BJ (cell line): ENCODE results near the gene ARHGEF11. TPM values are rescaled to one million over a fixed set of nuclear protein-coding genes. Genes with fewer than 3 reads are reported as not detected.

Source experiments
- CTCF ChIA-PET: fragments of 350-600 bp; formaldehyde crosslinking; extraction: SDS; loops from one replicate; lab custom pipeline; 2021; ENCODE audit warnings: antibody characterized with exemption, inconsistent platforms; lab: Yijun Ruan, JAX
- POLR2A ChIA-PET: fragments of 300-600 bp; sonication (Branson Sonifier 250); formaldehyde crosslinking; extraction: SDS; loops from one replicate; lab custom pipeline; 2021; ENCODE audit warnings: antibody characterized with exemption; lab: Charles Lee
- DNase-seq: peaks from one replicate; pipeline ENCODE4 v3.0.0-alpha.2; 2011; ENCODE audit warnings: low read depth
- H3K27me3 ChIP-seq: 2 replicates; pipeline ENCODE4 v1.6.0; 2011; ENCODE audit warnings: low read length; ENCODE audit not compliant: control insufficient read depth, insufficient read depth
- H3K36me3 ChIP-seq: 2 replicates; pipeline ENCODE4 v1.5.1; 2011; ENCODE audit warnings: low read length; ENCODE audit not compliant: control insufficient read depth, insufficient read depth
- H3K4me3 ChIP-seq: 2 replicates; pipeline ENCODE4 v1.5.1; 2011; ENCODE audit warnings: low read depth, mild to moderate bottlenecking, control low read depth, low read length
- CTCF ChIP-seq: IDR thresholded peaks from 2 replicates; pipeline ENCODE4 v1.5.1; 2011; ENCODE audit warnings: low read depth, mild to moderate bottlenecking, control low read depth, inconsistent platforms, low read length, moderate library complexity; ENCODE audit not compliant: insufficient read depth
- polyA plus RNA-seq: library from polyadenylated mRNA; depleted of rRNA; stranded (reverse); fragments of >200 nt; gene quantifications from 2 replicates; pipeline ENCODE4 v1.2.3, GENCODE V29; 2011

The ARHGEF11 gene
- polyA plus RNA-seq, 1 experiment: 19.5 TPM

GRCh38 chr1:156901966-156902915 is 143.3 kb downstream of the ARHGEF11 start:
- H3K4me3 ChIP-seq: no peak overlapping the region
- ChIA-PET CTCF (interaction anchor here (0.6 to 7.4 kb wide), 9 partner anchors 9 to 276 kb away, joined by 3 to 64 read pairs (median 3); partner anchors contain the start of gene LRRC71), POLR2A (interaction anchor here (1.0 kb wide), 1 partner anchor 194 kb away, joined by 4 read pairs; no protein-coding TSS in a partner anchor)
- no peak for TF ChIP-seq CTCF
- H3K36me3 ChIP-seq: peaks cover 21% of the 10 kb centered on the region
- DNase-seq: no peak
- no peaks in the 10 kb centered on the region for H3K27me3 ChIP-seq

- no peaks in the 10 kb centered on the region for H3K27me3 ChIP-seq
- CTCF ChIA-PET: interaction anchor here (0.6 to 7.4 kb wide), 7 partner anchors 10 to 276 kb away, joined by 3 to 64 read pairs (median 5); partner anchors contain the start of gene LRRC71
- no peak for DNase-seq
- H3K36me3 ChIP-seq: peaks cover 15% of the 10 kb centered on the region
- H3K4me3 ChIP-seq: no peak overlapping the region
- TF ChIP-seq CTCF: no peak
- POLR2A ChIA-PET: no interaction called here
These were observed 144.0 kb downstream of the ARHGEF11 start for GRCh38 chr1:156901590-156901900.

GRCh38 chr1:156900896-156901589 is 144.5 kb downstream of the ARHGEF11 start:
- Histone ChIP-seq H3K4me3 (no peak overlapping the region), H3K27me3 (no peaks in the 10 kb centered on the region), H3K36me3 (peaks cover 10% of the 10 kb centered on the region)
- ChIA-PET POLR2A (no interaction called here), CTCF (interaction anchor here (0.6 to 7.4 kb wide), 7 partner anchors 10 to 275 kb away, joined by 3 to 64 read pairs (median 5); partner anchors contain the start of gene LRRC71)
- TF ChIP-seq CTCF: no peak
- DNase-seq: no peak

GRCh38 chr1:156899956-156900718 is 145.4 kb downstream of the ARHGEF11 start:
- ChIA-PET POLR2A (no interaction called here), CTCF (interaction anchor here (1.0 to 7.4 kb wide), 6 partner anchors 9 to 239 kb away, joined by 3 to 64 read pairs (median 3); partner anchors contain the start of gene LRRC71)
- DNase-seq: no peak

More at GRCh38 chr1:156899956-156900718, 145.4 kb downstream of the ARHGEF11 start:
- no peak for TF ChIP-seq CTCF
- H3K27me3 ChIP-seq: no peaks in the 10 kb centered on the region
- H3K36me3 ChIP-seq: peaks cover 6% of the 10 kb centered on the region
- H3K4me3 ChIP-seq: no peak overlapping the region
